ENCODE data around the gene NSL1. TPM values are rescaled to one million over a fixed set of nuclear protein-coding genes. Genes with fewer than 3 reads are reported as not detected.

Gene NSL1
- total RNA-seq, 4 donors from 2014 or later: 28.8 to 44.7 (median 32.6) TPM

GRCh38 chr1:212685429-212685828 lies 106.1 kb downstream of the NSL1 start:
- Histone ChIP-seq H3K9me3 (no peaks in the 10 kb centered on the region), H3K27ac (no peak overlapping the region), H3K4me3 (no peak overlapping the region), H3K27me3 (no peaks in the 10 kb centered on the region), H3K36me3 (peaks cover 0 to 8% (median 0%) of the 10 kb centered on the region in 3 donors), H3K4me1 (no peaks in the 10 kb centered on the region)
- WGBS, 2 donors: 41 to 53% methylated on average over 2 of the region's 2 CpGs
- DNase-seq (ENCODE audit: low spot score in 2 of 2): no peak
- TF ChIP-seq, protein P1, sequence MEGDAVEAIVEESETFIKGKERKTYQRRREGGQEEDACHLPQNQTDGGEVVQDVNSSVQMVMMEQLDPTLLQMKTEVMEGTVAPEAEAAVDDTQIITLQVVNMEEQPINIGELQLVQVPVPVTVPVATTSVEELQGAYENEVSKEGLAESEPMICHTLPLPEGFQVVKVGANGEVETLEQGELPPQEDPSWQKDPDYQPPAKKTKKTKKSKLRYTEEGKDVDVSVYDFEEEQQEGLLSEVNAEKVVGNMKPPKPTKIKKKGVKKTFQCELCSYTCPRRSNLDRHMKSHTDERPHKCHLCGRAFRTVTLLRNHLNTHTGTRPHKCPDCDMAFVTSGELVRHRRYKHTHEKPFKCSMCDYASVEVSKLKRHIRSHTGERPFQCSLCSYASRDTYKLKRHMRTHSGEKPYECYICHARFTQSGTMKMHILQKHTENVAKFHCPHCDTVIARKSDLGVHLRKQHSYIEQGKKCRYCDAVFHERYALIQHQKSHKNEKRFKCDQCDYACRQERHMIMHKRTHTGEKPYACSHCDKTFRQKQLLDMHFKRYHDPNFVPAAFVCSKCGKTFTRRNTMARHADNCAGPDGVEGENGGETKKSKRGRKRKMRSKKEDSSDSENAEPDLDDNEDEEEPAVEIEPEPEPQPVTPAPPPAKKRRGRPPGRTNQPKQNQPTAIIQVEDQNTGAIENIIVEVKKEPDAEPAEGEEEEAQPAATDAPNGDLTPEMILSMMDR (IDR thresholded peaks at IDR 0.05): no peak
- TF ChIP-seq EP300 (IDR thresholded peaks at IDR 0.05): no peak
- TF ChIP-seq POLR2A (IDR thresholded peaks at IDR 0.05): no peak

GRCh38 chr1:212684521-212685090 lies 107.0 kb downstream of the NSL1 start:
- H3K27ac ChIP-seq: no peak overlapping the region
- no peak overlapping the region for H3K4me3 ChIP-seq
- TF ChIP-seq, protein P1 (IDR thresholded peaks at IDR 0.05): no peak
- TF ChIP-seq POLR2A (IDR thresholded peaks at IDR 0.05) (no peak), EP300 (IDR thresholded peaks at IDR 0.05) (no peak)
- peaks cover 0 to 8% (median 0%) of the 10 kb centered on the region in 3 donors for H3K36me3 ChIP-seq
- H3K4me1 ChIP-seq: no peaks in the 10 kb centered on the region
- no peaks in the 10 kb centered on the region for H3K27me3 ChIP-seq
- WGBS, 2 donors: 91 to 93% methylated on average over 11 of the region's 11 CpGs
- H3K9me3 ChIP-seq: no peaks in the 10 kb centered on the region
- no peak for DNase-seq (ENCODE audit: low spot score in 2 of 2)

DNA sequence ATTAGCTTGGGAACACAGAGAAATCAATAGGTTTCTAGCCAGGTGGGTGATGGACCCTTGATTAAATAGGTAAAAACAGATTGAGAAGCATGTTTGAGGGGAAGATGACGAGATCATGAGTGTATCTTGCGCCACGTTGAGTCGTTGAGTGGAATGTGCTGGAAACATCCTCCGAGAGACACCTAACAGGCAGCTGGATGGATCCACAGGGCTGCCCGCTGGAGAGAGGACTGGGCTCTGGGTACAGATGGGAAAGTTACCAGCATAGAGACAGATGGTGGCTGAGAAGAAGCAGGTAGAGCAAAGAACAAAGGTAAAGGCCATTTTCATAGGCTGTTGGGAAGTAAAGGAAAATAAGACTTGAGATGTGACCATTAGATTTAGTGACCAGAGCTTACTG lies 107.5 kb downstream of the NSL1 start:
- H3K4me1 ChIP-seq: no peaks in the 10 kb centered on the region
- H3K36me3 ChIP-seq: peaks cover 0 to 8% (median 0%) of the 10 kb centered on the region in 3 donors
- no peak overlapping the region for H3K4me3 ChIP-seq
- H3K9me3 ChIP-seq: no peaks in the 10 kb centered on the region
- 90 to 93% methylated on average over 6 of the region's 6 CpGs for WGBS, 2 donors
- H3K27me3 ChIP-seq: no peaks in the 10 kb centered on the region
- DNase-seq (ENCODE audit: low spot score in 2 of 2): no peak
- TF ChIP-seq EP300 (IDR thresholded peaks at IDR 0.05) (no peak), POLR2A (IDR thresholded peaks at IDR 0.05) (no peak)
- TF ChIP-seq, protein P1 (IDR thresholded peaks at IDR 0.05): no peak
- no peak overlapping the region for H3K27ac ChIP-seq

GRCh38 chr1:212683357-212683722 lies 108.2 kb downstream of the NSL1 start:
- Histone ChIP-seq H3K27ac (no peak overlapping the region), H3K4me1 (peaks cover 0 to 1% (median 0%) of the 10 kb centered on the region in 4 donors), H3K27me3 (no peaks in the 10 kb centered on the region), H3K36me3 (peaks cover 0 to 8% (median 0%) of the 10 kb centered on the region in 3 donors), H3K9me3 (no peaks in the 10 kb centered on the region), H3K4me3 (no peak overlapping the region)
- WGBS, 2 donors: 69 to 80% methylated on average over 7 of the region's 7 CpGs
- no peak for DNase-seq (ENCODE audit: low spot score in 2 of 2)
- TF ChIP-seq EP300 (IDR thresholded peaks at IDR 0.05) (no peak), POLR2A (IDR thresholded peaks at IDR 0.05) (no peak)
- TF ChIP-seq, protein P1 (IDR thresholded peaks at IDR 0.05): no peak

- TF ChIP-seq, protein P1 (IDR thresholded peaks at IDR 0.05): no peak
- TF ChIP-seq POLR2A (IDR thresholded peaks at IDR 0.05): no peak
- no peak for TF ChIP-seq EP300 (IDR thresholded peaks at IDR 0.05)
- 50% methylated on average over 4 of the region's 4 CpGs for WGBS, 2 donors
- Histone ChIP-seq H3K9me3 (no peaks in the 10 kb centered on the region), H3K4me3 (no peak overlapping the region), H3K27ac (no peak overlapping the region), H3K36me3 (no peaks in the 10 kb centered on the region), H3K27me3 (no peaks in the 10 kb centered on the region), H3K4me1 (peaks cover 0 to 5% (median 0%) of the 10 kb centered on the region in 4 donors)
- no peak for DNase-seq (ENCODE audit: low spot score in 2 of 2)
Observed at GRCh38 chr1:212680680-212681389, 110.7 kb downstream of the NSL1 start.

All from tibial nerve (tissue), 4 donors.